ENCODE results near the gene SLC1A7. TPM values are rescaled to one million over a fixed set of nuclear protein-coding genes. Genes with fewer than 3 reads are reported as not detected.
A peak's percentile ranks its signal among the peaks of the same experiment; 100 is the strongest.

The SLC1A7 gene
- total and polyA plus RNA-seq, 3 donors from 2014 or later, result 0.32 to 1.2 (median 0.47) TPM

- peaks cover 32% of the 10 kb centered on the region for H3K4me1 ChIP-seq
- TF ChIP-seq, protein P1, sequence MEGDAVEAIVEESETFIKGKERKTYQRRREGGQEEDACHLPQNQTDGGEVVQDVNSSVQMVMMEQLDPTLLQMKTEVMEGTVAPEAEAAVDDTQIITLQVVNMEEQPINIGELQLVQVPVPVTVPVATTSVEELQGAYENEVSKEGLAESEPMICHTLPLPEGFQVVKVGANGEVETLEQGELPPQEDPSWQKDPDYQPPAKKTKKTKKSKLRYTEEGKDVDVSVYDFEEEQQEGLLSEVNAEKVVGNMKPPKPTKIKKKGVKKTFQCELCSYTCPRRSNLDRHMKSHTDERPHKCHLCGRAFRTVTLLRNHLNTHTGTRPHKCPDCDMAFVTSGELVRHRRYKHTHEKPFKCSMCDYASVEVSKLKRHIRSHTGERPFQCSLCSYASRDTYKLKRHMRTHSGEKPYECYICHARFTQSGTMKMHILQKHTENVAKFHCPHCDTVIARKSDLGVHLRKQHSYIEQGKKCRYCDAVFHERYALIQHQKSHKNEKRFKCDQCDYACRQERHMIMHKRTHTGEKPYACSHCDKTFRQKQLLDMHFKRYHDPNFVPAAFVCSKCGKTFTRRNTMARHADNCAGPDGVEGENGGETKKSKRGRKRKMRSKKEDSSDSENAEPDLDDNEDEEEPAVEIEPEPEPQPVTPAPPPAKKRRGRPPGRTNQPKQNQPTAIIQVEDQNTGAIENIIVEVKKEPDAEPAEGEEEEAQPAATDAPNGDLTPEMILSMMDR (IDR thresholded peaks at IDR 0.05), result no peak
- no peak for TF ChIP-seq POLR2A (IDR thresholded peaks at IDR 0.05)
- H3K4me3 ChIP-seq, result no peak overlapping the region
- H3K9me3 ChIP-seq, result no peaks in the 10 kb centered on the region
- no peaks in the 10 kb centered on the region for H3K27me3 ChIP-seq
- DNase-seq, result no peak
- WGBS, 2 donors, result 67 to 86% methylated on average over 3 to 24 of the region's 24 CpGs
- peak overlapping the region; percentile 19 to 57 for H3K27ac ChIP-seq
- intact Hi-C loops (cut with DNase I; ENCODE audit: low total_unique reads), result no loop called here
- no peaks in the 10 kb centered on the region for H3K36me3 ChIP-seq (ENCODE audit: low read depth, missing control alignments)
Measured at GRCh38 chr1:53114581-53115400, 27.6 kb downstream of the SLC1A7 start.

DNA sequence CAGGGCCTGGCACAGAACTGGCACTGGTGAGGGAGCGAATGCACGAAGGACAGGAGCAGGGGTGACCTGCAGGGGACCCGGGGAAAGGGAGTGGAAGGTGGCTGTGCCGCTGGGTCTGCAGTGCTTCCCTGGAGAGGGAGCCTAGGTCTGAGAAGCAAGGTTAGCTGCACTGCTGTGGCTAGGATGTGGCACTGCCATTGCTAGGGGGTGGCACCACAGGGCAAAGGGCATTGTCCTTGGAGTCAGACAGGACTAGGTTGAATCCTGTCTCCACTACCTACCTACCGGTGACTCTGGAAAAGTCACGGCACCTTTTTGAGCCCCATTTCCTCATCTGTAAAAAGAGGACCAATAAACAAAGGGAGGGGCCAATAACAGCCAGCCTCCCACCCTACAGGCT, 28.3 kb downstream of the SLC1A7 start:
- intact Hi-C loops (cut with DNase I; ENCODE audit: low total_unique reads), result no loop called here
- peak overlapping the region in 1 of 2 donors; percentile 57 for H3K27ac ChIP-seq
- H3K4me3 ChIP-seq, result no peak overlapping the region
- H3K9me3 ChIP-seq, result no peaks in the 10 kb centered on the region
- WGBS, 2 donors, result 97 to 100% methylated on average over 4 to 6 of the region's 6 CpGs
- peaks cover 35% of the 10 kb centered on the region for H3K4me1 ChIP-seq
- no peaks in the 10 kb centered on the region for H3K36me3 ChIP-seq (ENCODE audit: low read depth, missing control alignments)
- no peak for DNase-seq
- no peaks in the 10 kb centered on the region for H3K27me3 ChIP-seq
- TF ChIP-seq, protein P1 (IDR thresholded peaks at IDR 0.05), result no peak
- TF ChIP-seq POLR2A (IDR thresholded peaks at IDR 0.05), result no peak

DNA sequence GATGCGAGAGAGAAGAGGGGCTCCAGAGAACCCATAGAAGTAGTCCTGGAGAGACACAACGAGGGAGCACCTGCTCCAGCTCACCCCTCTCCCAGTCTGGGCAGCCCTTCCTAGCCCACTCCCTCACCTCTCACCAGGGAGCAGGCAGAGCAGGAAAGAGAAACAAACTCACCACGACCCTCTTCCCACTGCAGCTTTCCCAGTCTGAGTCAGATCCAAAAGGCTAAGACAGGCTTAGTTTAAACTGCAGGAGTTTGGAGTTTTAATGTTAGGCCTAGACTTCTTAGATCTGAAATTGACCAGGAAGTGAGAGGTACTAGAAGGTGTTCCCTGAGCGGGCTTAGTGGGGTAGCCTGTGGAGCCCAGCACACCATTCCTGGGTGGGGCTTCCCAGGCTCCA, 29.6 kb downstream of the SLC1A7 start:
- H3K36me3 ChIP-seq (ENCODE audit: low read depth, missing control alignments), result no peaks in the 10 kb centered on the region
- no peak overlapping the region for H3K27ac ChIP-seq
- no peak for DNase-seq
- H3K4me1 ChIP-seq, result peaks cover 35% of the 10 kb centered on the region
- TF ChIP-seq, protein P1 (IDR thresholded peaks at IDR 0.05), result no peak
- no peak for TF ChIP-seq POLR2A (IDR thresholded peaks at IDR 0.05)
- no peaks in the 10 kb centered on the region for H3K9me3 ChIP-seq
- intact Hi-C loops (cut with DNase I; ENCODE audit: low total_unique reads), result no loop called here
- 83 to 84% methylated on average over 4 of the region's 4 CpGs for WGBS, 2 donors
- no peaks in the 10 kb centered on the region for H3K27me3 ChIP-seq
- no peak overlapping the region for H3K4me3 ChIP-seq

- whole genome bisulfite sequencing, 2 donors, result 61 to 77% methylated on average over 2 of the region's 2 CpGs
- no peaks in the 10 kb centered on the region for H3K9me3 ChIP-seq
- no peak overlapping the region for H3K27ac ChIP-seq
- TF ChIP-seq, protein P1 (IDR thresholded peaks at IDR 0.05), result no peak
- no peak for TF ChIP-seq POLR2A (IDR thresholded peaks at IDR 0.05)
- peaks cover 35% of the 10 kb centered on the region for H3K4me1 ChIP-seq
- DNase-seq, result no peak
- H3K4me3 ChIP-seq, result no peak overlapping the region
- H3K27me3 ChIP-seq, result no peaks in the 10 kb centered on the region
- intact Hi-C loops (cut with DNase I; ENCODE audit: low total_unique reads), result no loop called here
- H3K36me3 ChIP-seq (ENCODE audit: low read depth, missing control alignments), result no peaks in the 10 kb centered on the region
Measured at GRCh38 chr1:53112271-53112774, 30.1 kb downstream of the SLC1A7 start.

Data from testis (tissue), 3 donors.